ENCODE measurements around the gene EFCAB9.
A peak's percentile ranks its signal among the peaks of the same experiment; 100 is the strongest.
"Not testable (repeated sequence)": the region's sequence is repeated elsewhere in the genome, so short reads cannot be mapped to it uniquely, and the experiment has no call there.

EFCAB9 gene

DNA sequence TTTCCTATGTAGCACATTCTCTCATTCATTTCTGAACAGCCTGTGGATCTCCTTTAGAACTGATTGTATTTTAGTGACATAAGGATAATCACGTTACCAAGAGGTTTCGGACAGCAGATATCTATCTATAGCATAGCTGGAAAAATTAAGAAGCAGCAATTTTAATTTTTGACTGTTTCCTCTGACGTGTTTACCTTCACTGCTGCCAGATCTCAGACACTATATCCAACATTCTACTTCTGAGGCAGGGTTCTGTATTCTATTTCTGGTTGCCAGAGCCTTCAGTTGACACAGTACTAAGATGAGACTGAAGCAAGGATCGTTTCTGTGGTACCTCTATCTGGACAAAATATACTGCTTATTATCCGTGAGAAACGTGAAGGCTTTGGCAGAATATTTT, at the start of gene EFCAB9:
EFCAB9 (plus strand) TSS at position 301 of the 400 bp plus-strand sequence; CDS start at position 302, 1 bp downstream.
- Histone ChIP-seq H3K27me3 (replicated peaks; ENCODE audit: control insufficient read depth, insufficient read depth, low read length) (no peaks in the 10 kb centered on the region), H3K9me3 (ENCODE audit: control insufficient read depth, low read length) (peaks cover 2% of the 10 kb centered on the region), H3K9ac (ENCODE audit: low read length) (no peak within 1 kb of the TSS), H3K36me3 (ENCODE audit: control insufficient read depth, insufficient read depth, low read length, severe bottlenecking) (no peaks in the 10 kb centered on the region), H3K4me1 (ENCODE audit: control insufficient read depth, insufficient read depth, low read length) (no peaks in the 10 kb centered on the region), H3K4me3 (ENCODE audit: low read length) (no peak within 1 kb of the TSS)
- no peak for DNase-seq (ENCODE audit: low read depth)

GRCh38 chr5:172144291-172144815, 49.6 kb upstream of the EFCAB9 start:
- H3K36me3 ChIP-seq (ENCODE audit: control insufficient read depth, insufficient read depth, low read length, severe bottlenecking): peaks cover 21% of the 10 kb centered on the region
- peak; percentile 34 for DNase-seq (ENCODE audit: low read depth)
- H3K4me1 ChIP-seq (ENCODE audit: control insufficient read depth, insufficient read depth, low read length): peaks cover 22% of the 10 kb centered on the region
- H3K9ac ChIP-seq (ENCODE audit: low read length): no peak overlapping the region
- no peaks in the 10 kb centered on the region for H3K27me3 ChIP-seq (replicated peaks; ENCODE audit: control insufficient read depth, insufficient read depth, low read length)
- no peaks in the 10 kb centered on the region for H3K9me3 ChIP-seq (ENCODE audit: control insufficient read depth, low read length)
- no peak overlapping the region for H3K4me3 ChIP-seq (ENCODE audit: low read length)

DNA sequence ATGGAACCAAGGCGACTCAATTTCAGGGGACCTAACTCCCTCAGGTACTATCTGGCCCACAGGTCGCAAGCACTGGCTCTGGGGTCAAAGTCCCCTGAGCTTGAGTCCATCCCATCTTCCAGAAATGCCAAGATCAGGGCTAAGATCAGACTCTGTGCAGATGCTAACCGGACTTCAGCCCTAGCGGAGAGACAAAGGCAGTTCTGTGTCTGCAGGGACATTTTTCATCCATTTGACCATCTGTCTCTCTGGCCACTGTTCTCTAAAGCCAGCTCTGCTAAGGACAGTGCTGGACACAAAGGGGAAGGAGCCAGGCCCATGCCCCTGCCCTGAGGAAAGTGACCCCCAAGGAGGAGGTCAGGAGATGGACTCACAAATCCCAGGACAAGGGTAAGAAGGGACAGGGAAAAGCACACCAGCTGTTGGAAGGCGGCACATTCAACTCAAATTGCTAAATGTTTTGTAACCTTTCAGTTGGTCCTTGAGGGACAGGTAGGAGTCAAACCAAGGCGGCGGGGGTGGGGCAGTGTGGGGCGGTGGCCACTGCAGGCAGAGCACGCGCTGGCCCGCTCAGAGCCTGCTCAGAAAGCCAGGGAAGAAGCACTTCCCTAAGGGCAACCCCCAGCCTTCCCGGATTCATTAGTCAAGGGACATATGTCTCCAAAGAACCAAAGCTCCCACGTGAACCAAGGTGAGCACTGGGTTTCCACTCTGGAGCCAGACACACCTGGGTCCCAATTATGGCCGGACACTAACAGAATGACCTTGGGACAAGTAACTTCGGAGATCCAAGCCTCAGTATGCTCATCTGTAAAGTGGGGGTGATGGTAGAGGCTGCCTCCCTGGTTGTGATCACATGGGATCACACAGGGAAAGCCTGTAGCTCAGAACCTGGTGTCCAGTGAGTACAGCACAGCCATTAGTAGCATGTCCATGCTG, 48.8 kb upstream of the EFCAB9 start:
- Histone ChIP-seq H3K4me1 (ENCODE audit: control insufficient read depth, insufficient read depth, low read length) (peaks cover 22% of the 10 kb centered on the region), H3K36me3 (ENCODE audit: control insufficient read depth, insufficient read depth, low read length, severe bottlenecking) (peaks cover 21% of the 10 kb centered on the region), H3K4me3 (ENCODE audit: low read length) (no peak overlapping the region), H3K27me3 (replicated peaks; ENCODE audit: control insufficient read depth, insufficient read depth, low read length) (no peaks in the 10 kb centered on the region), H3K9ac (ENCODE audit: low read length) (no peak overlapping the region), H3K9me3 (ENCODE audit: control insufficient read depth, low read length) (no peaks in the 10 kb centered on the region)
- DNase-seq (ENCODE audit: low read depth): no peak

GRCh38 chr5:172145870-172146747, 47.9 kb upstream of the EFCAB9 start:
- DNase-seq (ENCODE audit: low read depth): no peak
- no peaks in the 10 kb centered on the region for H3K9me3 ChIP-seq (ENCODE audit: control insufficient read depth, low read length)
- H3K36me3 ChIP-seq (ENCODE audit: control insufficient read depth, insufficient read depth, low read length, severe bottlenecking): peaks cover 20% of the 10 kb centered on the region
- H3K4me3 ChIP-seq (ENCODE audit: low read length): no peak overlapping the region
- peaks cover 30% of the 10 kb centered on the region for H3K4me1 ChIP-seq (ENCODE audit: control insufficient read depth, insufficient read depth, low read length)
- no peaks in the 10 kb centered on the region for H3K27me3 ChIP-seq (replicated peaks; ENCODE audit: control insufficient read depth, insufficient read depth, low read length)
- no peak overlapping the region for H3K9ac ChIP-seq (ENCODE audit: low read length)

- Histone ChIP-seq H3K27me3 (replicated peaks; ENCODE audit: control insufficient read depth, insufficient read depth, low read length) (no peaks in the 10 kb centered on the region), H3K4me1 (ENCODE audit: control insufficient read depth, insufficient read depth, low read length) (peaks cover 30% of the 10 kb centered on the region), H3K4me3 (ENCODE audit: low read length) (no peak overlapping the region), H3K9ac (ENCODE audit: low read length) (no peak overlapping the region), H3K9me3 (ENCODE audit: control insufficient read depth, low read length) (no peaks in the 10 kb centered on the region), H3K36me3 (ENCODE audit: control insufficient read depth, insufficient read depth, low read length, severe bottlenecking) (peaks cover 17% of the 10 kb centered on the region)
- DNase-seq (ENCODE audit: low read depth): no peak
Measured at GRCh38 chr5:172146748-172147092, 47.3 kb upstream of the EFCAB9 start.

DNA sequence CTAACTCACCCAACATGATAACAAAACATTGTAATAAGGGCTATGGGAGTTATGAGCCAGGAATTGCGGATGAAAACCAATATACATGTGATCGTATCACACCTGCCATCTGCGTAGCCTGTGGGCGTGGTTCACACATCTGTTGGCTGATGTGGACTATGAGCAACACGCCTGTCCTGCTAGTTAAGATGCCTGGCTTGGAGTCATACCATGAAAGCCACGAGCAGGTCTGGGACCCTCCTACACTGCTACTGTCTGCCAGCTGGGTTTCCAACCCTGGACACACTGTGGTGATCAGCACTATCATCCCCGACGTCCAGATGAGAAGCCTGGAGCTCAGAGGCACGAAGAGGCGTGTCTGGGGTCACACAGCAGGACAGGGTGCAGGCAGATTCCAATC, 46.1 kb upstream of the EFCAB9 start:
- no peak overlapping the region for H3K9ac ChIP-seq (ENCODE audit: low read length)
- peaks cover 28% of the 10 kb centered on the region for H3K4me1 ChIP-seq (ENCODE audit: control insufficient read depth, insufficient read depth, low read length)
- H3K27me3 ChIP-seq (replicated peaks; ENCODE audit: control insufficient read depth, insufficient read depth, low read length): no peaks in the 10 kb centered on the region
- no peaks in the 10 kb centered on the region for H3K9me3 ChIP-seq (ENCODE audit: control insufficient read depth, low read length)
- H3K36me3 ChIP-seq (ENCODE audit: control insufficient read depth, insufficient read depth, low read length, severe bottlenecking): peaks cover 27% of the 10 kb centered on the region
- DNase-seq (ENCODE audit: low read depth): no peak
- no peak overlapping the region for H3K4me3 ChIP-seq (ENCODE audit: low read length)

GRCh38 chr5:172148381-172148780, 45.6 kb upstream of the EFCAB9 start:
- no peak overlapping the region for H3K4me3 ChIP-seq (ENCODE audit: low read length)
- H3K9me3 ChIP-seq (ENCODE audit: control insufficient read depth, low read length): no peaks in the 10 kb centered on the region
- no peak overlapping the region for H3K9ac ChIP-seq (ENCODE audit: low read length)
- H3K36me3 ChIP-seq (ENCODE audit: control insufficient read depth, insufficient read depth, low read length, severe bottlenecking): peaks cover 27% of the 10 kb centered on the region
- H3K4me1 ChIP-seq (ENCODE audit: control insufficient read depth, insufficient read depth, low read length): peaks cover 23% of the 10 kb centered on the region
- H3K27me3 ChIP-seq (replicated peaks; ENCODE audit: control insufficient read depth, insufficient read depth, low read length): no peaks in the 10 kb centered on the region
- DNase-seq (ENCODE audit: low read depth): no peak

DNA sequence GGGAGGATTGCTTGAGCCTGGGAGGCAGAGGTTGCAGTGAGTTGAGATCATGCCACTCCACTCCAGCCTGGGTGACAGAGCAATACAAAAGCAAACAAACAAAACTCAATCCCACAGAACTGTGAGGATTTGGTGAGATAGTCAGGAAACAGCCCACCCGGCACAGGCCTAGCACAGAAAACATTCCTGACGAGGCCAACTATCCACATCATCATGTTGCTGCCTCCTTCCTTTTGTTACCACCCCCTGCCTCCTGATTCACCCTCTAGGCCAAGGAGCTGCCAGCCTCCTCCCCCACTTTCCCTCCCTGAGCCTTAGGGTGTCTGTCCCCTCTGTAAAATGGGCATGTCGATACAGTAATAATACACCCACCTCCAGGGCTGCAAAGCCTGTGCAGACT, 44.9 kb upstream of the EFCAB9 start:
- peak; percentile 44 for DNase-seq (ENCODE audit: low read depth)
- peaks cover 16% of the 10 kb centered on the region for H3K4me1 ChIP-seq (ENCODE audit: control insufficient read depth, insufficient read depth, low read length)

DNA sequence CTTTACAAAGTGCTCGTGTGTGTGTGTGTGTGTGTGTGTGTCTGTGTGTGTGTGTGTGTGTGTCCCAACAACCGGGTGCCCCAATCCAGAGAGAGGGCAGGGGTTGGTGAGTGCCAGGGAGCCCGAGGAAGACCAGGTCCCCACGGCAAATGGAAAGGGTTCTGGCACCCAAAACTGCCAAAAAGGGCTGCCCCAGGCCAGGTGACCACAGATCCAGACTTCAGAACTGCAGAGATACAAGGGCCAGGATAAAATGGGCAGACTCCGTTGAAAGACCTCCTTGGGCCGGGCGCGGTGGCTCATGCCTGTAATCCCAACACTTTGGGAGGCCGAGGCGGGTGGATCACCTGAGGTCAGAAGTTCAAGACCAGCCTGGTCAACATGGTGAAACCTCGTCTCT, 44.5 kb upstream of the EFCAB9 start:
- H3K9ac ChIP-seq (ENCODE audit: low read length); H3K9me3 ChIP-seq (ENCODE audit: control insufficient read depth, low read length); H3K27me3 ChIP-seq (replicated peaks; ENCODE audit: control insufficient read depth, insufficient read depth, low read length); DNase-seq (ENCODE audit: low read depth); H3K4me3 ChIP-seq (ENCODE audit: low read length): not testable (repeated sequence)
- peaks cover 12% of the 10 kb centered on the region for H3K4me1 ChIP-seq (ENCODE audit: control insufficient read depth, insufficient read depth, low read length)
- peaks cover 37% of the 10 kb centered on the region for H3K36me3 ChIP-seq (ENCODE audit: control insufficient read depth, insufficient read depth, low read length, severe bottlenecking)

More for the DNA sequence above, 44.9 kb upstream of the EFCAB9 start:
- H3K9ac ChIP-seq (ENCODE audit: low read length): no peak overlapping the region
- H3K27me3 ChIP-seq (replicated peaks; ENCODE audit: control insufficient read depth, insufficient read depth, low read length): no peaks in the 10 kb centered on the region
- H3K36me3 ChIP-seq (ENCODE audit: control insufficient read depth, insufficient read depth, low read length, severe bottlenecking): peaks cover 33% of the 10 kb centered on the region
- no peaks in the 10 kb centered on the region for H3K9me3 ChIP-seq (ENCODE audit: control insufficient read depth, low read length)
- H3K4me3 ChIP-seq (ENCODE audit: low read length): no peak overlapping the region

DNA sequence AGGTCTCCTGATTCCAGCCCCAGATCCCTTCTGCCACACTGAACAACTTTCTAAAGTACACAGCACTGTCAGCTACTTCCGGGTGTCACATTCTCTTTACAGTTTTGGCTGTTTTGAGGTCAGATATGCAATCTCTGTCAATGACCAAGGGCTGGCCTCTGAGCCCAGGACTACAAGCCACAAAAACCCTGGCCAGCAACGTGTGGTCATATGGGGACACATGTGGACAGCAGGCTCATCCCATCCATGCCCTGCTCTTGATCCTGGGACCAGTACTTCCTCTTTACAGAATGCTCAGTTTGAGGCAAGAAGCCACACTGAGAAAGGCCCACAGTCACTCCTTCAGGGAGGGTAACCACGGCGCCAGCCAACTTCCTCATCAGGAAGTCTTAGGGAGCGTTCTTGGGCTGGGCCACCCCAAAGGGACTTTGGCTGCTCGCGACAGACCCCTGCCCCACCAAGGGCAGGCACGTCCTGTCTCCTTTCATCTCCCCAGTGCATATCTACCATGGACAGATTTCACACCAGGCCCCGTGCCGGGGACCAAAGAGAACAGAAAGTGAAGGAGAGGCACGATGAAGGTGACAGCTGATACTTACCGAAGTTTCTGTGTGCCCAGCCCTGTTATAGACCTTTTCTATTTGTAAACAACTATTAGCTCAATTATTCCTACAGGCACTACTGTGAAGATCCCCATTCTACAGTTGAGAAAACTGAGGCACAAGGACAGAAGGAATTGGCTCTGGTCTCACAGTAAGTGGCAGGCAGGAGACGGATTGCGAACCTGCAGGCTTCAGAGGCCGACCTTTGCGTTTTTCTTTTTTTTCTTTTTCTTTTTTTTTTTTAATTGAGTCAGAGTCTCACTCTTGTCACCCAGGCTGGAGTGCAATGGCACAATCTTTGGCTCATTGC, 43.2 kb upstream of the EFCAB9 start:
- no peak overlapping the region for H3K9ac ChIP-seq (ENCODE audit: low read length)
- H3K4me3 ChIP-seq (ENCODE audit: low read length): no peak overlapping the region
- DNase-seq (ENCODE audit: low read depth): no peak
- H3K4me1 ChIP-seq (ENCODE audit: control insufficient read depth, insufficient read depth, low read length): peaks cover 7% of the 10 kb centered on the region
- peaks cover 39% of the 10 kb centered on the region for H3K36me3 ChIP-seq (ENCODE audit: control insufficient read depth, insufficient read depth, low read length, severe bottlenecking)
- H3K27me3 ChIP-seq (replicated peaks; ENCODE audit: control insufficient read depth, insufficient read depth, low read length): no peaks in the 10 kb centered on the region
- H3K9me3 ChIP-seq (ENCODE audit: control insufficient read depth, low read length): no peaks in the 10 kb centered on the region

Measured in adipocyte (in vitro differentiated cells).